H9 (cell line): Measurements from ENCODE around the gene SFMBT2. TPM values are rescaled to one million over a fixed set of nuclear protein-coding genes. Genes with fewer than 3 reads are reported as not detected.

ENCODE experiments used
- DNase-seq: peaks from one replicate; pipeline ENCODE4 v3.0.0-alpha.2; 2017
- H2AFZ ChIP-seq: one replicate; pipeline ENCODE4 v1.6.1; 2013; ENCODE audit warnings: mild to moderate bottlenecking, low read length, control low read depth, moderate library complexity
- H2AK5ac ChIP-seq: 2 replicates; pipeline ENCODE4 v1.6.1; 2013; ENCODE audit warnings: low read length, control low read depth, mixed read lengths; ENCODE audit not compliant: insufficient read length
- H2BK120ac ChIP-seq: one replicate; pipeline ENCODE4 v1.6.1; 2013; ENCODE audit warnings: low read depth, mild to moderate bottlenecking, low read length, control low read depth, inconsistent platforms; ENCODE audit not compliant: poor library complexity, severe bottlenecking
- H2BK12ac ChIP-seq: 2 replicates; pipeline ENCODE4 v1.6.1; 2013; ENCODE audit warnings: low read length, control low read depth, mixed read lengths, low read depth; ENCODE audit not compliant: insufficient read length
- H2BK15ac ChIP-seq: 2 replicates; pipeline ENCODE4 v1.6.1; 2013; ENCODE audit warnings: low read depth, low read length, control low read depth
- H2BK20ac ChIP-seq: one replicate; pipeline ENCODE4 v1.6.1; 2013; ENCODE audit warnings: low read depth, mild to moderate bottlenecking, low read length, control low read depth, inconsistent platforms; ENCODE audit not compliant: poor library complexity, severe bottlenecking
- H2BK5ac ChIP-seq: 2 replicates; pipeline ENCODE4 v1.6.1; 2013; ENCODE audit warnings: low read length, control low read depth, mixed read lengths; ENCODE audit not compliant: insufficient read length
- H3K14ac ChIP-seq: 2 replicates; pipeline ENCODE4 v1.6.1; 2013; ENCODE audit warnings: low read length, control low read depth; ENCODE audit not compliant: insufficient read depth
- H3K18ac ChIP-seq: 2 replicates; pipeline ENCODE4 v1.6.1; 2013; ENCODE audit warnings: low read depth, mild to moderate bottlenecking, mixed read lengths, low read length, control low read depth; ENCODE audit not compliant: insufficient read length
- H3K23ac ChIP-seq: 2 replicates; pipeline ENCODE4 v1.6.1; 2013; ENCODE audit warnings: low read length, control low read depth, mixed read lengths, low read depth; ENCODE audit not compliant: insufficient read length
- H3K23me2 ChIP-seq: 2 replicates; pipeline ENCODE4 v1.6.1; 2013; ENCODE audit warnings: low read depth, mild to moderate bottlenecking, mixed read lengths, low read length, control low read depth; ENCODE audit not compliant: insufficient read length, poor library complexity, severe bottlenecking
- H3K27ac ChIP-seq: 2 replicates; pipeline ENCODE4 v1.5.1; 2013; ENCODE audit warnings: low read length, control low read depth, mixed read lengths, low read depth; ENCODE audit not compliant: insufficient read length
- H3K27me3 ChIP-seq: 2 replicates; pipeline ENCODE4 v1.6.1; 2013; ENCODE audit warnings: low read length, control low read depth, inconsistent platforms; ENCODE audit not compliant: insufficient read depth
- H3K4ac ChIP-seq: 2 replicates; pipeline ENCODE4 v1.6.1; 2013; ENCODE audit warnings: low read depth, mild to moderate bottlenecking, control low read depth, inconsistent platforms, low read length, moderate library complexity
- H3K4me1 ChIP-seq: 2 replicates; pipeline ENCODE4 v1.6.1; 2013; ENCODE audit warnings: low read length, control low read depth, inconsistent platforms; ENCODE audit not compliant: insufficient read depth
- H3K4me2 ChIP-seq: 2 replicates; pipeline ENCODE4 v1.6.1; 2013; ENCODE audit warnings: low read length, control low read depth, mixed read lengths; ENCODE audit not compliant: insufficient read length, insufficient read depth
- H3K56ac ChIP-seq: 2 replicates; pipeline ENCODE4 v1.6.1; 2013; ENCODE audit warnings: low read depth, mild to moderate bottlenecking, mixed read lengths, low read length, control low read depth; ENCODE audit not compliant: insufficient read length
- H3K79me1 ChIP-seq: 2 replicates; pipeline ENCODE4 v1.6.1; 2013; ENCODE audit warnings: low read depth, mild to moderate bottlenecking, moderate library complexity, low read length, control low read depth, inconsistent platforms; ENCODE audit not compliant: insufficient read depth, poor library complexity, severe bottlenecking
- H3K79me2 ChIP-seq: 2 replicates; pipeline ENCODE4 v1.6.1; 2013; ENCODE audit warnings: low read length, control low read depth, inconsistent platforms; ENCODE audit not compliant: insufficient read depth
- H3K9ac ChIP-seq: 2 replicates; pipeline ENCODE4 v1.6.1; 2013; ENCODE audit warnings: low read length, control low read depth, mixed read lengths; ENCODE audit not compliant: insufficient read length; ENCODE audit errors: extremely low read depth
- H3K9me3 ChIP-seq: one replicate; pipeline ENCODE4 v1.6.1; 2013; ENCODE audit warnings: low read depth, low read length, inconsistent platforms; ENCODE audit not compliant: control insufficient read depth
- H3T11ph ChIP-seq: one replicate; pipeline ENCODE4 v1.6.1; 2013; ENCODE audit warnings: mild to moderate bottlenecking, low read length, control low read depth, inconsistent platforms
- H4K20me1 ChIP-seq: one replicate; pipeline ENCODE4 v1.6.1; 2013; ENCODE audit not compliant: control insufficient read depth, insufficient read length, insufficient read depth
- H4K5ac ChIP-seq: 2 replicates; pipeline ENCODE4 v1.6.1; 2013; ENCODE audit warnings: low read depth, mild to moderate bottlenecking, mixed read lengths, low read length, control low read depth; ENCODE audit not compliant: insufficient read length
- H4K8ac ChIP-seq: replicated peaks from 2 replicates; pipeline ENCODE4 v1.6.1; 2013; ENCODE audit warnings: low read length, control low read depth, mixed read lengths, low read depth; ENCODE audit not compliant: insufficient read length
- H4K91ac ChIP-seq: 2 replicates; pipeline ENCODE4 v1.6.1; 2013; ENCODE audit warnings: low read depth, mild to moderate bottlenecking, moderate library complexity, mixed read lengths, low read length, control low read depth; ENCODE audit not compliant: insufficient read length
- H3K27ac Mint-ChIP-seq, 3 experiments: 2 replicates in 2 of 3; 3 replicates in 1 of 3; pipeline ENCODE4 v1.8.0; 2020 to 2021; ENCODE audit warnings: mixed read lengths in 3 of 3, mild to moderate bottlenecking in 1 of 3, moderate library complexity in 1 of 3
- H3K27me3 Mint-ChIP-seq: 2 replicates; pipeline ENCODE4 v1.8.0; 2021; ENCODE audit warnings: low read depth, mild to moderate bottlenecking, moderate library complexity, mixed read lengths
- H3K36me3 Mint-ChIP-seq, 3 experiments: 2 replicates in 2 of 3; 3 replicates in 1 of 3; pipeline ENCODE4 v1.8.0; 2020 to 2021; ENCODE audit warnings: low read depth in 3 of 3, mixed read lengths in 3 of 3; ENCODE audit not compliant: insufficient read depth in 1 of 3
- H3K4me1 Mint-ChIP-seq, 2 experiments: 2 replicates each; pipeline ENCODE4 v1.8.0; 2020; ENCODE audit warnings: mixed read lengths in 2 of 2
- H3K4me3 Mint-ChIP-seq, 2 experiments: 2 replicates in 1 of 2; 3 replicates in 1 of 2; pipeline ENCODE4 v1.8.0; 2020 to 2021; ENCODE audit warnings: mild to moderate bottlenecking in 2 of 2, mixed read lengths in 2 of 2, moderate library complexity in 1 of 2
- H3K9me3 Mint-ChIP-seq, 2 experiments: 2 replicates in 1 of 2; 3 replicates in 1 of 2; pipeline ENCODE4 v1.8.0; 2020; ENCODE audit warnings: mild to moderate bottlenecking in 2 of 2, mixed read lengths in 2 of 2, moderate library complexity in 1 of 2
- WGBS: extraction: QIAGEN DNeasy Blood & Tissue Kit; methylation state at CpG from one replicate; pipeline ENCODE4 v1.1.7; 2013; ENCODE audit warnings: missing lambda C conversion rate, low lambda C conversion rate, mixed read lengths; ENCODE audit not compliant: insufficient read length; ENCODE audit errors: extremely low coverage; 5-methylcytosine and 5-hydroxymethylcytosine counted together
- total RNA-seq: library from RNA; stranded (reverse); gene quantifications from 2 replicates; pipeline ENCODE4 v1.2.1, GENCODE V29; 2021
- TF ChIP-seq, protein P1 (sequence below): fragments of 200-600 bp; sonication (generic); conservative IDR thresholded peaks from 3 replicates; pipeline ENCODE4 v1.8.0; 2021; ENCODE audit warnings: antibody characterized with exemption, mild to moderate bottlenecking

Gene SFMBT2
- total RNA-seq, 1 experiment from 2014 or later: 5.3 TPM

DNA sequence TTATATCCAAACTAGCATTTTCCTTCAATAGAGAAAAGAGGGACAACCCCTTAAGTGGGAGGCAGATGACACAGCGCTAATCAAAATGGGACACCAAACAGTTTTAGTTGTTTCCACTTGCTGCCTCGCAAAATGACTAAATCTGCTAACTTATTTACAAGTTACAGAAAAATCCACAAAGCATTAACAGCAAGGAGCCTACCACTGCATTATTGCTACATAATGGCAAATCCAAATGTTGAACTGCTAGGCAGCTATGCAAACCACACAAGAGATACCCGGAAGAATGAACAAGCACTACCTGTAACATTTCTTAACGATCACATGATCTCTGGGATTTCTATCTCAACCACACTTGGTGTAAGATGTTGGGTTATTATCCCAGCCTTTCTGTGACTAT, 96.7 kb downstream of the SFMBT2 start:
- no CpG with 5 or more reads among the region's 4 CpGs for WGBS
- no peak for DNase-seq
- Histone ChIP-seq H4K20me1 (no peaks in the 10 kb centered on the region), H3K79me1 (no peaks in the 10 kb centered on the region), H3K4me1 (no peaks in the 10 kb centered on the region), H2BK20ac (no peak overlapping the region), H3K18ac (no peak overlapping the region), H2BK5ac (no peak overlapping the region), H3T11ph (no peak overlapping the region), H3K9me3 (no peaks in the 10 kb centered on the region), H2BK12ac (no peak overlapping the region), H3K27me3 (no peaks in the 10 kb centered on the region), H2AK5ac (no peak overlapping the region), H3K14ac (no peak overlapping the region), H3K23me2 (no peaks in the 10 kb centered on the region), H4K91ac (no peak overlapping the region), H2BK120ac (no peak overlapping the region), H4K5ac (no peak overlapping the region), H4K8ac (no peak overlapping the region), H3K4me2 (no peak overlapping the region), H2BK15ac (no peak overlapping the region), H3K9ac (no peak overlapping the region), H3K23ac (no peak overlapping the region), H3K27ac (no peak overlapping the region), H2AFZ (no peak overlapping the region), H3K56ac (no peak overlapping the region), H3K79me2 (0 out of 2 replicates have a peak, but pooled peaks cover 2% of the 10 kb centered on the region), H3K4ac (no peak overlapping the region)
- Mint-ChIP-seq H3K27me3 (no peaks in the 10 kb centered on the region), H3K36me3 (no peaks in the 10 kb centered on the region), H3K4me1 (peaks cover 4 to 5% of the 10 kb centered on the region in 2 experiments; a peak in 2 of 4 replicates), H3K9me3 (no peaks in the 10 kb centered on the region), H3K27ac (no peak overlapping the region), H3K4me3 (no peak overlapping the region)
- TF ChIP-seq, protein P1, sequence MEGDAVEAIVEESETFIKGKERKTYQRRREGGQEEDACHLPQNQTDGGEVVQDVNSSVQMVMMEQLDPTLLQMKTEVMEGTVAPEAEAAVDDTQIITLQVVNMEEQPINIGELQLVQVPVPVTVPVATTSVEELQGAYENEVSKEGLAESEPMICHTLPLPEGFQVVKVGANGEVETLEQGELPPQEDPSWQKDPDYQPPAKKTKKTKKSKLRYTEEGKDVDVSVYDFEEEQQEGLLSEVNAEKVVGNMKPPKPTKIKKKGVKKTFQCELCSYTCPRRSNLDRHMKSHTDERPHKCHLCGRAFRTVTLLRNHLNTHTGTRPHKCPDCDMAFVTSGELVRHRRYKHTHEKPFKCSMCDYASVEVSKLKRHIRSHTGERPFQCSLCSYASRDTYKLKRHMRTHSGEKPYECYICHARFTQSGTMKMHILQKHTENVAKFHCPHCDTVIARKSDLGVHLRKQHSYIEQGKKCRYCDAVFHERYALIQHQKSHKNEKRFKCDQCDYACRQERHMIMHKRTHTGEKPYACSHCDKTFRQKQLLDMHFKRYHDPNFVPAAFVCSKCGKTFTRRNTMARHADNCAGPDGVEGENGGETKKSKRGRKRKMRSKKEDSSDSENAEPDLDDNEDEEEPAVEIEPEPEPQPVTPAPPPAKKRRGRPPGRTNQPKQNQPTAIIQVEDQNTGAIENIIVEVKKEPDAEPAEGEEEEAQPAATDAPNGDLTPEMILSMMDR: no peak
